VCaP (cell line): ENCODE results near the gene TYMP.

Experiments used
- H3K27ac ChIP-seq: fragments of 450-650 bp; 2 replicates; pipeline ENCODE4 v1.5.1; 2017
- TF ChIP-seq, protein P1 (sequence below): fragments of 450-650 bp; conservative IDR thresholded peaks from 2 replicates; pipeline ENCODE4 v1.5.1; 2017; ENCODE audit warnings: mild to moderate bottlenecking, moderate library complexity

The TYMP gene

DNA sequence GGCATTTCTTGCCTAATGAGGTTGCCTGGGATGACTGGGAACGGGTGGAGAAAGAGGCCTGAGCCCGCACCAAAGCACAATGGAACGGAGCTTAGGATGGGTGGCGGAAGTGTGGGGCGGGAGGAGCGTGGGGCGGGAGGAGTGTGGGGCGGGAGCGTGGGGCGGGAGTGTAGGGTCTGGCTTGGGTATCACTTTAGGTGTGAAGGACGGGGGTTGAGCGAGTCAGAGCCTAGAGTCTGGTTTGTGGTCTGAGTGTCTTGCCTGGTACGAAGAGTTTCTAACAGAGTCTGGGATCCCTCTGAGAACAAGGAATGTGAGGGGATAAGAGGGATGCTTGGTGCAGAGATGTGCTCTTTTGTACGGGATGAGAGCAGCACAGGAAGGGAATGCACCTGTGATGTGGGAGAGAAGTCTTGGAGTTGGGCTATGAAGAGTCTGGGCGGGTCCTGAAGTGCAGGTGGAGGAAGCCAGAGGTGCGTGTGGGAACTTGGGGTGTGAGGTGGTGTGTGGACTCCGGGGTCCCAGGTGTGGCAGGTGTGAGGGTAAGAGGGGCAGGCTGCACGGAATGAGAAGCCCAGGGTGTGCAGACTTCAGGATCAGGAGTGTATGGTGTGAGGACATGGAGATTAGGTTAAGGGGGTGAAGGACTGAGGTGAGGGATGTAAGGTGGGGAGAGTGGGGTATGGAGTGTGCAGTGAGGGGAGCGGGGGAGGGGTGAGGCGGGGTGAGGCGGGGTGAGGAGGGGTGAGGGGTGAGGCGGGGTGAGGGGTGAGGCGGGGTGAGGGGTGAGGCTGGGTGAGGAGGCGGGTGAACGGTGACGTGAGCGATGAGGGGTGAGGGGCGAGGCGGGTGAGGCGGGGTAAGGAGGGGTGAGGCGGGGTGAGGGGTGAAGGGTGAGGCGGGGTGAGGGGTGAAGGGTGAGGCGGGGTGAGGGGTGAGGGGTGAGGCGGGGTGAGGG is 31.9 kb upstream of the TYMP start:
- H3K27ac ChIP-seq, result no peak overlapping the region
- TF ChIP-seq, protein P1, sequence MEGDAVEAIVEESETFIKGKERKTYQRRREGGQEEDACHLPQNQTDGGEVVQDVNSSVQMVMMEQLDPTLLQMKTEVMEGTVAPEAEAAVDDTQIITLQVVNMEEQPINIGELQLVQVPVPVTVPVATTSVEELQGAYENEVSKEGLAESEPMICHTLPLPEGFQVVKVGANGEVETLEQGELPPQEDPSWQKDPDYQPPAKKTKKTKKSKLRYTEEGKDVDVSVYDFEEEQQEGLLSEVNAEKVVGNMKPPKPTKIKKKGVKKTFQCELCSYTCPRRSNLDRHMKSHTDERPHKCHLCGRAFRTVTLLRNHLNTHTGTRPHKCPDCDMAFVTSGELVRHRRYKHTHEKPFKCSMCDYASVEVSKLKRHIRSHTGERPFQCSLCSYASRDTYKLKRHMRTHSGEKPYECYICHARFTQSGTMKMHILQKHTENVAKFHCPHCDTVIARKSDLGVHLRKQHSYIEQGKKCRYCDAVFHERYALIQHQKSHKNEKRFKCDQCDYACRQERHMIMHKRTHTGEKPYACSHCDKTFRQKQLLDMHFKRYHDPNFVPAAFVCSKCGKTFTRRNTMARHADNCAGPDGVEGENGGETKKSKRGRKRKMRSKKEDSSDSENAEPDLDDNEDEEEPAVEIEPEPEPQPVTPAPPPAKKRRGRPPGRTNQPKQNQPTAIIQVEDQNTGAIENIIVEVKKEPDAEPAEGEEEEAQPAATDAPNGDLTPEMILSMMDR, result no peak

DNA sequence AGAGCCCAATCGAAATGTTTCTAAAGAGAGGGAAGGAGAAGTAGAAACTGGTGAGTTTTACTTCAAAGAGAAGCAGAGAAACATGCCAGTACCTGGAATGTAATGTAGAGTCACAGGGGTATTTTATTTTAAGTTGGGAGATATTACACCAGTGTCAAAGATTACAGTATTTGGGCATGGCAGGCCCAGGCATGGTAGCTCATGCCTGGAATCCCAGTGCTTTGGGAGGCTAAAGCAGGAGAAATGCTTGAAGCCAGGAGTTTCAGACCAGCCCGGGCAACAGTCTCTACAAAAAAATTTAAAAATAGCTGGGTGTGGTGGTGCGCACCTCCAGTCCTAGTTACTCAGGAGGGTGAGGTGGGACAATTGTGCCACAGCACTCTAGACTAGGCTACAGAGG is 30.2 kb upstream of the TYMP start:
- no peak overlapping the region for H3K27ac ChIP-seq
- TF ChIP-seq, protein P1, result no peak

DNA sequence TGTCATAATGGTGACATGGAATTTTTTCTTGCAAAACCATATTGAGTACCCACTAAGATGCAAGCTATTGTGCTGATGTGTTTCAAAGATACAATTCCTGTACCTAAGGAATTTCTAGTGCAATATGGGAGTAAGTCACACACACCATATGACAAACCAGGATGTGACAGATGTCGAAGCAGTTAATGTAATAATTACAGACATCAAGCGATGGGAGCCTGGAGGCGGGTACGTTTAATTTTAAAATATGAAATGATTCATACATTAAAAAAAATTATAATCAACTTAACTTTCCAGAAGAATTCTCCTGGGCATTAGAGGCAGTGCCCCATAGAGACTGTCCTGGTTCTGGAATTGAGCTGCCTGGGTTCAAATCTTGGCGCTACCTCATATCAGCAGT is 26.9 kb upstream of the TYMP start:
- TF ChIP-seq, protein P1, result no peak

DNA sequence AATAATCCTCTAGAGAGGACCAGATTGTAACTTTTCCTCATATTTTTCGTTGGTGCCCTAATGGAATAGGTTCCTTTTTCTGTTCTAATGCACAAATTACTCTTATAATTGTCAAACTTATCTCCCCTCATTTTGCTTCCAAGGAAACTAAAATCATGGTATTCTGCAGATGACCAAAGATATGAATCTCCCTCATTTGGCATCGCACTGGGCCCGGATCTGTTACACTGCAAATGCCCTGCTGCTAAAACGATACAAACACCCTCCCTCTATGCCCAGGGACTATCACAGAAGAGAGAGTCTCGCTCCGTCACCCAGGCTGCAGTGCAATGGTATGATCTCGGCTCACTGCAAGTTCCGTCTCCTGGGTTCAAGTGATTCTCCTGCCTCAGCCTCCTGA is 23.5 kb upstream of the TYMP start:
- TF ChIP-seq, protein P1, result no peak
- no peak overlapping the region for H3K27ac ChIP-seq

More for the DNA sequence above, 26.9 kb upstream of the TYMP start:
- no peak overlapping the region for H3K27ac ChIP-seq

DNA sequence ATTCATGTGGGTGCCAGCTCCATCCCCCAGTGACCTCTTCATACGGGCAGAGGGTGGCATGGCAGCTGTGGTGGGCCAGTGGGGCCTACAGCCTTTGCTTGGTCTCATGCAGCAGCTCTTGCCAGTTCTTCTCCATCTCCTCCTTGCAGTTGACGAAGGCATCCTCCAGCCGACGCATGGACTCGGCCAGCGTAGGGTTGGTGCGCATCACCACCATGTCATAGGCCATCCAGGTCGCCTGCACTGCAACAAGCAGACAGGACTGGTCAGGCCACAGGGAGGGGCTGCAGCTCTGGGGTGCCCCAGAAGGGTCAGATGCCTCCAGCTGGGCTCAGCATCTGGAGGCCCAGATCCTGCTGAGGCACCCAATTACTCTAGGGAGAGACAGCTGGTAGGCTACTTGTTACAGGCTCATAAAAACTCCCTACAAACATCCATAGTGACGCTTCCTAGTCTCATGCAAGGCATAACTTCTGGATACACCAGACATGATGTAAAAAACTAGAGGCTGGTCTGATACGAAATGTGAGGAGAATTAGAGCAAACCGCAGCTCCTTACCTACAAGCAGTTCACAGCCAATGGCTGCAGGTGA is 21.4 kb upstream of the TYMP start:
- no peak overlapping the region for H3K27ac ChIP-seq
- TF ChIP-seq, protein P1, result no peak

DNA sequence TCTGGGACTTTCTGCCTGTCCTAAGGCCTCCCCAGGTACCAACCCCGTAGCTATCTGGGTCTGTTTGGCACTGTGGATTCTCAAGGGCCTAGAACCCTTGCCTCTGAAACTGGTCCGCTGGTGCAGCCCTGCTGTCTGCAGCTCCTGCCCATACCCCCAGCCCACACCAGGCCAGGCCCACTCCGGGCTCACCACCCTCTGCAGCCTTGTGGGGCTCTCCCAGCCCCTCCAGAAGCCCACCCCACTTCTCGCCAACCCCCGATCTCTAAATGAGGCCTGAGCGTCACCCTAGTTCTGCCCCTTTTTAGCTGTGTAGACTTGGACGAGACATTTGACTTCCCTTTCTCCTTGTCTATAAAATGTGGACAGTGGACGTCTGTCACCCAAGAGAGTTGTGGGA is 20.6 kb upstream of the TYMP start:
- TF ChIP-seq, protein P1, result no peak
- no peak overlapping the region for H3K27ac ChIP-seq

DNA sequence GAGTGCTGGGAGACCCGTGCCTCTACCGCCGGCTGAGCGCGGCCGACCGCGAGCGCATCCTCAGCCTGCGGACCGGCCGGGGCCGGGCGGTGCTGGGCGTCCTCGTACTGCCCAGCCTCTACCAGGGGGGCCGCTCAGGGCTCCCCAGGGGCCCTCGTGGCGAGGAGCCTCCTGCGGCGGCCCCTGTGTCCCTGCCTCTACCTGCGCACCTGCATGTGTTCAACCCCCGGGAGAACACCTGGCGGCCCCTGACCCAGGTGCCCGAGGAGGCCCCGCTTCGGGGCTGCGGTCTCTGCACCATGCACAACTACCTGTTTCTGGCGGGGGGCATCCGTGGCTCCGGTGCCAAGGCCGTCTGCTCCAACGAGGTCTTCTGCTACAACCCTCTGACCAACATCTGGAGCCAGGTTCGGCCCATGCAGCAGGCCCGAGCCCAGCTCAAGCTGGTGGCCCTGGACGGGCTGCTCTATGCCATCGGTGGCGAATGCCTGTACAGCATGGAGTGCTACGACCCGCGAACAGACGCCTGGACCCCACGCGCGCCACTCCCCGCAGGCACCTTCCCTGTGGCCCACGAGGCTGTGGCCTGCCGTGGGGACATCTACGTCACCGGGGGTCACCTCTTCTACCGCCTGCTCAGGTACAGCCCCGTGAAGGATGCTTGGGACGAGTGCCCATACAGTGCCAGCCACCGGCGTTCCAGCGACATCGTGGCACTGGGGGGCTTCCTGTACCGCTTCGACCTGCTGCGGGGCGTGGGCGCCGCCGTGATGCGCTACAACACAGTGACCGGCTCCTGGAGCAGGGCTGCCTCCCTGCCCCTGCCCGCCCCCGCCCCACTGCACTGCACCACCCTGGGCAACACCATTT is 19.3 kb upstream of the TYMP start:
- no peak overlapping the region for H3K27ac ChIP-seq
- TF ChIP-seq, protein P1, result no peak
